GM13976 (cell line): Measurements from ENCODE around the gene CCDC136.

ENCODE experiments used
- DNase-seq: peaks from one replicate; pipeline ENCODE4 v3.0.0; 2012; ENCODE audit warnings: low spot score
- CTCF ChIP-seq: IDR thresholded peaks from 2 replicates; pipeline ENCODE4 v1.5.1; 2012; ENCODE audit warnings: borderline replicate concordance, mild to moderate bottlenecking; ENCODE audit not compliant: insufficient read depth; ENCODE audit errors: extremely low read depth, missing control alignments, control extremely low read depth
- in situ Hi-C: fragments of 300-500 bp; cut with MboI; formaldehyde crosslinking; loops from one replicate; pipeline ENCODE4 v1.12.0; 2022; ENCODE audit warnings: low sequenced_read_pairs, mixed read lengths, inconsistent platforms; ENCODE audit not compliant: unreplicated experiment

Gene CCDC136

GRCh38 chr7:128865996-128866877 is 74.5 kb downstream of the CCDC136 start:
- in situ Hi-C loops = no loop called here
- DNase-seq = no peak
- no peak for TF ChIP-seq CTCF

GRCh38 chr7:128867241-128867640 is 75.5 kb downstream of the CCDC136 start:
- TF ChIP-seq CTCF = no peak
- in situ Hi-C loops = no loop called here
- no peak for DNase-seq

GRCh38 chr7:128867842-128868623 is 76.3 kb downstream of the CCDC136 start:
- DNase-seq = no peak
- in situ Hi-C loops = no loop called here

GRCh38 chr7:128868624-128869137 is 76.9 kb downstream of the CCDC136 start:
- TF ChIP-seq CTCF = no peak
- DNase-seq = no peak
- in situ Hi-C loops = no loop called here

More at GRCh38 chr7:128867842-128868623, 76.3 kb downstream of the CCDC136 start:
- no peak for TF ChIP-seq CTCF

- TF ChIP-seq CTCF = no peak
- peak; percentile 81 for DNase-seq
- in situ Hi-C loops = no loop called here
Observed at GRCh38 chr7:128869138-128869943, 77.6 kb downstream of the CCDC136 start.

- DNase-seq = no peak
- no peak for TF ChIP-seq CTCF
- in situ Hi-C loops = no loop called here
Observed at GRCh38 chr7:128869944-128870285, 78.1 kb downstream of the CCDC136 start.
